HCT116 (cell line): ENCODE results near the gene SCN2B. TPM values are rescaled to one million over a fixed set of nuclear protein-coding genes. Genes with fewer than 3 reads are reported as not detected.

Experiments used
- ATAC-seq: fragments of 200-7000 bp; cut with Tn5 transposase; 2 replicates; pipeline ENCODE4 v1.9.1; 2020; ENCODE audit warnings: mild to moderate bottlenecking, moderate library complexity
- BruUV-seq: library from RNA; stranded (reverse); fragments of 400-500 nt; replicated peaks from 2 replicates; lab custom pipeline; 2021; lab: Mats Ljungman, UMichigan
- CTCF ChIA-PET: fragments of 300-600 bp; sonication (Branson Sonifier 250); formaldehyde crosslinking; loops from one replicate; lab custom pipeline; 2021; ENCODE audit warnings: antibody characterized with exemption; lab: Charles Lee
- POLR2A ChIA-PET: fragments of 300-600, 350-600 bp; sonication (Branson Sonifier 250); formaldehyde crosslinking; loops from one replicate; lab custom pipeline; 2021; ENCODE audit warnings: antibody characterized with exemption; lab: Charles Lee
- RAD21 ChIA-PET, 2 experiments: fragments of 300-600 bp; sonication (Branson Sonifier 250); formaldehyde crosslinking; loops; one replicate each; lab custom pipeline; 2023; ENCODE audit warnings: low total read pairs in 2 of 2; ENCODE audit not compliant: uncharacterized antibody in 2 of 2, unreplicated experiment in 2 of 2, low non-redundant PET in 1 of 2; lab: Charles Lee
- DNase-seq: peaks from one replicate; pipeline ENCODE4 v3.0.0-alpha.2; 2010; ENCODE audit warnings: low read depth, low spot score
- H2AFZ ChIP-seq: fragments of 200-600 bp; shearing (Covaris generic), sonication (generic); 2 replicates; pipeline ENCODE4 v1.6.1; 2017; ENCODE audit warnings: low read depth, mixed run types, mixed read lengths, antibody characterized with exemption, low read length; ENCODE audit not compliant: poor library complexity, severe bottlenecking
- H3K27ac ChIP-seq: 2 replicates; pipeline ENCODE4 v1.5.1; 2012; ENCODE audit warnings: low read depth, low read length
- H3K27me3 ChIP-seq: fragments of 200-600 bp; sonication (generic); 2 replicates; pipeline ENCODE4 v1.6.1; 2016; ENCODE audit warnings: mixed run types, low read length, mixed read lengths; ENCODE audit not compliant: insufficient read depth
- H3K36me3 ChIP-seq, 2 experiments: fragments of 200-500 bp in 1 of 2; fragments of 200-600 bp in 1 of 2; sonication (Bioruptor generic) in 1 of 2; sonication (generic) in 1 of 2; 2 replicates each; pipeline versions ENCODE4 v1.5.1 to v1.6.1; 2014 to 2016; ENCODE audit warnings: low read length in 2 of 2, inconsistent platforms in 1 of 2, mixed read lengths in 1 of 2, mixed run types in 1 of 2; ENCODE audit not compliant: insufficient read depth in 2 of 2, control insufficient read depth in 1 of 2
- H3K4me1 ChIP-seq, 2 experiments: fragments of 200-600 bp in 1 of 2; sonication (generic) in 1 of 2; 2 replicates each; pipeline versions ENCODE4 v1.5.1 to v1.6.1; 2012 to 2017; ENCODE audit warnings: low read length in 2 of 2, inconsistent platforms in 1 of 2, mild to moderate bottlenecking in 1 of 2, mixed read lengths in 1 of 2, mixed run types in 1 of 2, moderate library complexity in 1 of 2; ENCODE audit not compliant: insufficient read depth in 2 of 2, control insufficient read depth in 1 of 2
- H3K4me2 ChIP-seq: fragments of 200-600 bp; sonication (generic); 2 replicates; pipeline ENCODE4 v1.6.1; 2017; ENCODE audit warnings: mixed run types, low read length, mixed read lengths
- H3K4me3 ChIP-seq, 2 experiments: fragments of 200-600 bp in 1 of 2; sonication (generic) in 1 of 2; replicated peaks in 1 of 2; 2 replicates each; pipeline ENCODE4 v1.5.1; 2011 to 2016; ENCODE audit warnings: low read length in 2 of 2, control low read depth in 1 of 2, low read depth in 1 of 2, mild to moderate bottlenecking in 1 of 2, mixed read lengths in 1 of 2, mixed run types in 1 of 2
- H3K79me2 ChIP-seq: fragments of 200-600 bp; sonication (generic); 2 replicates; pipeline ENCODE4 v1.6.1; 2017; ENCODE audit warnings: mild to moderate bottlenecking, mixed run types, low read length, moderate library complexity, mixed read lengths; ENCODE audit not compliant: insufficient read depth
- H3K9ac ChIP-seq: fragments of 200-600 bp; sonication (generic); 2 replicates; pipeline ENCODE4 v1.6.1; 2016; ENCODE audit warnings: low read length, mixed read lengths
- H3K9me2 ChIP-seq: fragments of 200-600 bp; sonication (generic), shearing (Covaris generic); 2 replicates; pipeline ENCODE4 v1.6.1; 2017; ENCODE audit warnings: mixed run types, mild to moderate bottlenecking, moderate library complexity; ENCODE audit not compliant: insufficient read depth
- H3K9me3 ChIP-seq, 2 experiments: fragments of 200-500 bp in 1 of 2; fragments of 200-600 bp in 1 of 2; sonication (Bioruptor generic) in 1 of 2; sonication (generic) in 1 of 2; 2 replicates each; pipeline ENCODE4 v1.6.1; 2014 to 2017; ENCODE audit warnings: low read length in 2 of 2, mixed read lengths in 2 of 2, inconsistent platforms in 1 of 2, low read depth in 1 of 2, mild to moderate bottlenecking in 1 of 2, mixed run types in 1 of 2, moderate library complexity in 1 of 2; ENCODE audit not compliant: control insufficient read depth in 1 of 2, insufficient read depth in 1 of 2
- H4K20me1 ChIP-seq: fragments of 200-600 bp; sonication (generic), shearing (Covaris generic); 2 replicates; pipeline ENCODE4 v1.6.1; 2017; ENCODE audit warnings: mixed run types, mild to moderate bottlenecking, moderate library complexity; ENCODE audit not compliant: insufficient read depth
- CBX3 ChIP-seq: IDR thresholded peaks from 2 replicates; pipeline ENCODE4 v1.6.1; 2012; ENCODE audit warnings: low read depth
- CEBPB ChIP-seq: IDR thresholded peaks from 2 replicates; pipeline ENCODE4 v1.6.1; 2012; ENCODE audit warnings: low read depth
- EGR1 ChIP-seq: IDR thresholded peaks from 2 replicates; pipeline ENCODE4 v1.6.1; 2012; ENCODE audit warnings: low read depth
- ELF1 ChIP-seq: IDR thresholded peaks from 2 replicates; pipeline ENCODE4 v1.6.1; 2012; ENCODE audit warnings: low read depth, borderline replicate concordance
- EZH2 ChIP-seq: fragments of 200-600 bp; sonication (generic); IDR thresholded peaks from 2 replicates; pipeline ENCODE4 v1.6.1; 2017; ENCODE audit warnings: antibody characterized with exemption, mixed run types
- EZH2phosphoT487 ChIP-seq: fragments of 200-600 bp; IDR thresholded peaks from 2 replicates; pipeline ENCODE4 v1.6.1; 2018; ENCODE audit warnings: antibody characterized with exemption, borderline replicate concordance
- JUND ChIP-seq: IDR thresholded peaks from 2 replicates; pipeline ENCODE4 v1.6.1; 2012
- RAD21 ChIP-seq: IDR thresholded peaks from 2 replicates; pipeline ENCODE4 v1.6.1; 2012; ENCODE audit warnings: low read depth, mild to moderate bottlenecking
- SIN3A ChIP-seq: IDR thresholded peaks from 2 replicates; pipeline ENCODE4 v1.6.1; 2012; ENCODE audit warnings: low read depth
- SRF ChIP-seq: IDR thresholded peaks from 2 replicates; pipeline ENCODE4 v1.6.1; 2012; ENCODE audit warnings: low read depth
- TCF7L2 ChIP-seq: IDR thresholded peaks from 2 replicates; pipeline ENCODE4 v1.7.0; 2011; ENCODE audit warnings: borderline replicate concordance, inconsistent platforms; ENCODE audit not compliant: insufficient read depth, insufficient read length; ENCODE audit errors: extremely low read depth
- YY1 ChIP-seq: IDR thresholded peaks from 2 replicates; pipeline ENCODE4 v1.6.1; 2011; ENCODE audit warnings: low read length, low read depth, moderate library complexity, mild to moderate bottlenecking; ENCODE audit not compliant: insufficient replicate concordance; ENCODE audit errors: extremely low read depth
- ZFX ChIP-seq: fragments of 450-650 bp; IDR thresholded peaks from 2 replicates; pipeline ENCODE4 v1.6.1; 2017
- ZNF274 ChIP-seq: fragments of 200-500 bp; sonication (Bioruptor generic); IDR thresholded peaks from 2 replicates; pipeline ENCODE4 v1.6.1; 2014; ENCODE audit warnings: mild to moderate bottlenecking, low read depth, low read length, inconsistent platforms
- intact Hi-C: fragments of 100-400 bp; cut with micrococcal nuclease; formaldehyde crosslinking; loops from 2 replicates; pipeline ENCODE4 v1.10.0; 2022
- total RNA-seq: library from RNA; stranded (reverse); gene quantifications from one replicate; pipeline ENCODE4 v1.2.1, GENCODE V29; 2021; ENCODE audit not compliant: unreplicated experiment
- TF ChIP-seq, protein P1 (sequence below): IDR thresholded peaks from 2 replicates; pipeline ENCODE4 v1.6.1; 2012; ENCODE audit warnings: low read depth
- TF ChIP-seq, protein P2 (sequence below): IDR thresholded peaks from 2 replicates; pipeline ENCODE4 v1.6.1; 2012
- TF ChIP-seq, protein P3 (sequence below): IDR thresholded peaks from 2 replicates; pipeline ENCODE4 v1.6.1; 2012

The SCN2B gene
- total RNA-seq, 1 experiment from 2014 or later: not detected

DNA sequence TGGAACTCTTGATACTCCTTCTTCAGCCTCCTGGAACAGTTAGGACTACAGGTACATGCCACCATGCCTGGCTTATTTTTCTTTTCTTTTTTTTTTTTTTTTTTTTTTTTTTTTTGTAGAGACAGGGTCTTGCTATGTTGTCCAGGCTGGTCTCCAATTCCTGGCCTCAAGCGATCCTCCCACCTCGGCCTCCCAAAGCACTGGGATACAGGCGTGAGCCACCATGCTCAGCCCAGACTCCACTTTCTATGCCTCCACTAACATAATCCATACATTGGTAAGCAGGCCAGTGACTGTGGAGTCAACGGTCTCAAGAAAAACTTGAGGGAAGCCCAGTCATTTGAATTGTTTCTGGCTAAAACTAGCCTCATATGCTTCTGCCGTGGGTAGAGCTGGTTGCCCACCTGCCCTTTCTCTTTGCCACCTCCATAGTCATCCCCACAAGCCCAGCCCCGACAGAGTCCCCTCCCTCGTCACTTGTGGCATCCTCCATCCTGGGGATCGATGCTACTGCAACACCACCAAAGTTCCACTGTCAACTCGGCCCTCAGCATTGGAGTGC lies 2.4 kb downstream of the SCN2B start (continued):
- TF ChIP-seq, protein P1, sequence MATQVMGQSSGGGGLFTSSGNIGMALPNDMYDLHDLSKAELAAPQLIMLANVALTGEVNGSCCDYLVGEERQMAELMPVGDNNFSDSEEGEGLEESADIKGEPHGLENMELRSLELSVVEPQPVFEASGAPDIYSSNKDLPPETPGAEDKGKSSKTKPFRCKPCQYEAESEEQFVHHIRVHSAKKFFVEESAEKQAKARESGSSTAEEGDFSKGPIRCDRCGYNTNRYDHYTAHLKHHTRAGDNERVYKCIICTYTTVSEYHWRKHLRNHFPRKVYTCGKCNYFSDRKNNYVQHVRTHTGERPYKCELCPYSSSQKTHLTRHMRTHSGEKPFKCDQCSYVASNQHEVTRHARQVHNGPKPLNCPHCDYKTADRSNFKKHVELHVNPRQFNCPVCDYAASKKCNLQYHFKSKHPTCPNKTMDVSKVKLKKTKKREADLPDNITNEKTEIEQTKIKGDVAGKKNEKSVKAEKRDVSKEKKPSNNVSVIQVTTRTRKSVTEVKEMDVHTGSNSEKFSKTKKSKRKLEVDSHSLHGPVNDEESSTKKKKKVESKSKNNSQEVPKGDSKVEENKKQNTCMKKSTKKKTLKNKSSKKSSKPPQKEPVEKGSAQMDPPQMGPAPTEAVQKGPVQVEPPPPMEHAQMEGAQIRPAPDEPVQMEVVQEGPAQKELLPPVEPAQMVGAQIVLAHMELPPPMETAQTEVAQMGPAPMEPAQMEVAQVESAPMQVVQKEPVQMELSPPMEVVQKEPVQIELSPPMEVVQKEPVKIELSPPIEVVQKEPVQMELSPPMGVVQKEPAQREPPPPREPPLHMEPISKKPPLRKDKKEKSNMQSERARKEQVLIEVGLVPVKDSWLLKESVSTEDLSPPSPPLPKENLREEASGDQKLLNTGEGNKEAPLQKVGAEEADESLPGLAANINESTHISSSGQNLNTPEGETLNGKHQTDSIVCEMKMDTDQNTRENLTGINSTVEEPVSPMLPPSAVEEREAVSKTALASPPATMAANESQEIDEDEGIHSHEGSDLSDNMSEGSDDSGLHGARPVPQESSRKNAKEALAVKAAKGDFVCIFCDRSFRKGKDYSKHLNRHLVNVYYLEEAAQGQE: no peak
- no peak for TF ChIP-seq TCF7L2
- no peak for TF ChIP-seq CEBPB
- TF ChIP-seq SRF: no peak
- TF ChIP-seq ZNF274: no peak
- TF ChIP-seq, protein P2, sequence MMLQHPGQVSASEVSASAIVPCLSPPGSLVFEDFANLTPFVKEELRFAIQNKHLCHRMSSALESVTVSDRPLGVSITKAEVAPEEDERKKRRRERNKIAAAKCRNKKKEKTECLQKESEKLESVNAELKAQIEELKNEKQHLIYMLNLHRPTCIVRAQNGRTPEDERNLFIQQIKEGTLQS: no peak
- TF ChIP-seq RAD21: no peak
- TF ChIP-seq JUND: no peak
- TF ChIP-seq EGR1: no peak

DNA sequence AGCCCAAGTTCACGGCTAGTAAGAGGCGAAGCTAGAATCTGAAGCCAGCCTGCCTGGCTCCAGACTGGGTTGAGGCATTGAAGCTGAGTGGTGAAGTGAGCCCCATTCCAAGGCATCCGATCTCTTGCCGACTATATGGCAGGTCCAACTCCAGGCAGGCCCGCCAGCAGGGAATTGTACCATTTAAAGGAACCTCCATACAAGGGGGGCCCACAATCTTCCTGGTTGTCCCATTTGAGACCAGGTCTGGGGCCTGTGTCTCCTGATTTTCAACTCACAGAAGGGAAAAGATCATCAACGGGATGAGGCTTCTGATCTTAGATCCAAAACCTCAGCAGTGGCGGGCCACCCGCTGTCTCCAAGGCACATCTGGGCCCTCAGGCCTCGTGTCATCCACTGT lies 4.1 kb downstream of the SCN2B start:
- no peaks in the 10 kb centered on the region for H3K9me3 ChIP-seq
- POLR2A ChIA-PET: interaction anchor here (0.8 kb wide), 1 partner anchor 46 kb away, joined by 3 read pairs; no protein-coding TSS in a partner anchor
- H3K79me2 ChIP-seq: no peaks in the 10 kb centered on the region
- DNase-seq (no peak), ATAC-seq (no peak)
- RAD21 ChIA-PET: interaction anchor here (0.8 to 1.6 kb wide), 6 partner anchors 16 to 139 kb away, joined by 3 to 6 read pairs (median 4); partner anchors contain the start of gene SCN4B (in 1 of the 2)
- no peak overlapping the region for H3K4me2 ChIP-seq
- H2AFZ ChIP-seq: no peak overlapping the region
- BruUV-seq: no TSS peak
- H3K27me3 ChIP-seq: no peaks in the 10 kb centered on the region
- no peaks in the 10 kb centered on the region for H4K20me1 ChIP-seq
- peaks cover 0 to 7% of the 10 kb centered on the region in 2 experiments; a peak in 1 of 4 replicates for H3K4me1 ChIP-seq
- TF ChIP-seq CEBPB (no peak), EZH2phosphoT487 (no peak), EZH2 (no peak), ZFX (no peak), CBX3 (no peak), YY1 (no peak), TCF7L2 (no peak), EGR1 (no peak), ZNF274 (no peak), SIN3A (no peak), JUND (no peak), ELF1 (no peak)
- TF ChIP-seq, protein P1: no peak
- TF ChIP-seq, protein P3, sequence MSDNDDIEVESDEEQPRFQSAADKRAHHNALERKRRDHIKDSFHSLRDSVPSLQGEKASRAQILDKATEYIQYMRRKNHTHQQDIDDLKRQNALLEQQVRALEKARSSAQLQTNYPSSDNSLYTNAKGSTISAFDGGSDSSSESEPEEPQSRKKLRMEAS: no peak
- CTCF ChIA-PET: interaction anchor here (0.6 to 2.9 kb wide), 19 partner anchors 8 to 1416 kb away, joined by 3 to 18 read pairs (median 5); partner anchors contain the start of gene SCN4B
- H3K27ac ChIP-seq: no peak overlapping the region
- no peaks in the 10 kb centered on the region for H3K36me3 ChIP-seq
- no peak overlapping the region for H3K9ac ChIP-seq
- intact Hi-C loops: loop anchor here (5.0 kb wide), 1 partner anchor 365 kb away; no protein-coding TSS in a partner anchor
- no peak overlapping the region for H3K4me3 ChIP-seq
- no peaks in the 10 kb centered on the region for H3K9me2 ChIP-seq
